Endothelial cell of hepatic sinusoid (primary cell): Measurements from ENCODE around the gene UBE2S.

Experiments used
- in situ Hi-C: cut with HindIII; loops from 2 replicates; pipeline ENCODE4 v1.10.0; 2017; ENCODE audit warnings: low sequenced_read_pairs

UBE2S gene

GRCh38 chr19:55384920-55385723, 22.5 kb downstream of the UBE2S start:
- in situ Hi-C loops: no loop called here

- in situ Hi-C loops: no loop called here
These were observed 23.3 kb downstream of the UBE2S start, which contains the start of gene TMEM238 for GRCh38 chr19:55384131-55384919. TMEM238 (minus strand) TSS chr19:55384292; CDS start chr19:55384259, 33 bp downstream.

GRCh38 chr19:55383279-55384130, 24.1 kb downstream of the UBE2S start:
- in situ Hi-C loops: no loop called here

GRCh38 chr19:55382522-55383054, 25.0 kb downstream of the UBE2S start:
- in situ Hi-C loops: no loop called here

- in situ Hi-C loops: no loop called here
These were observed 25.6 kb downstream of the UBE2S start for GRCh38 chr19:55382013-55382412.

GRCh38 chr19:55379174-55379573, 28.4 kb downstream of the UBE2S start:
- in situ Hi-C loops: no loop called here

GRCh38 chr19:55377356-55378131, 30.0 kb downstream of the UBE2S start:
- in situ Hi-C loops: no loop called here

- in situ Hi-C loops: no loop called here
These were observed 31.2 kb downstream of the UBE2S start, which contains the start of gene TMEM190 for GRCh38 chr19:55376241-55376933. TMEM190 (plus strand) TSS chr19:55376826; CDS start chr19:55376854, 28 bp downstream.

- in situ Hi-C loops: no loop called here
These were observed 33.4 kb downstream of the UBE2S start for GRCh38 chr19:55373993-55374757.

- in situ Hi-C loops: no loop called here
These were observed 34.1 kb downstream of the UBE2S start for GRCh38 chr19:55373306-55373992.

GRCh38 chr19:55372316-55373081, 35.1 kb downstream of the UBE2S start:
- in situ Hi-C loops: no loop called here

GRCh38 chr19:55370305-55370988, 37.1 kb downstream of the UBE2S start, which contains the start of gene IL11:
IL11 (minus strand) TSS chr19:55370463; CDS start chr19:55370310, 153 bp downstream.
- in situ Hi-C loops: no loop called here

GRCh38 chr19:55369653-55370304, 37.8 kb downstream of the UBE2S start:
- in situ Hi-C loops: no loop called here

GRCh38 chr19:55368701-55369563, 38.7 kb downstream of the UBE2S start:
- in situ Hi-C loops: no loop called here

- in situ Hi-C loops: no loop called here
These were observed 39.5 kb downstream of the UBE2S start for GRCh38 chr19:55368106-55368505.
